ENCODE data around the gene STKLD1.

The STKLD1 gene

DNA sequence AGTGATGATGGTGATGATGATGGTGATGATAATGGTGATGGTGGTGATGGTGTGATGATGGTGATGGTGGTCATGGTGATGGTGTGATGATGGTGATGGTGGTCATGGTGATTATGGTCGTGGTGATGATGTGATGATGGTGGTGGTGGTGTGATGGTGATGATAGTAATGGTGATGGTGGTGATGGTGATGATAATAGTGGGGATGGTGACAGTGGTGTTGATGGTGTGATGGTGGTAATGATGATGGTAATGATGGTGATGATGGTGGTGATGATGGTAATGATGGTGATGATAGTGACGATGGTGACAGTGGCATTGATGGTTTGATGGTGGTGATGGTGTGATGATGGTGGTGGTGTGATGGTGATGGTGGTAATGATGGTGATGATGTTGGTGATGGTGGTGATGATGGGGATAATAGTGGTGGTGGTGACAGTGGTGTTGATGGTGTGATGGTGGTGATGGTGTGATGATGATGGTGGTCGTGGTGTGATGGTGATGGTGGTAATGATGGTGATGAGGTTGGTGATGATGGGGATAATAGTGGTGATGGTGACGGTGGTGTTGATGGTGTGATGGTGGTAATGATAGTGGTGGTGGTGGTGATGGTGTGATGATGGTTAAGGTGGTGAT lies 6.5 kb downstream of the STKLD1 start:
- no peak for TF ChIP-seq GATA3 (IDR thresholded peaks at IDR 0.05; ENCODE audit: low read depth, low read length)
- no peak for TF ChIP-seq GATA2 (IDR thresholded peaks at IDR 0.05; ENCODE audit: low read depth, low read length)

DNA sequence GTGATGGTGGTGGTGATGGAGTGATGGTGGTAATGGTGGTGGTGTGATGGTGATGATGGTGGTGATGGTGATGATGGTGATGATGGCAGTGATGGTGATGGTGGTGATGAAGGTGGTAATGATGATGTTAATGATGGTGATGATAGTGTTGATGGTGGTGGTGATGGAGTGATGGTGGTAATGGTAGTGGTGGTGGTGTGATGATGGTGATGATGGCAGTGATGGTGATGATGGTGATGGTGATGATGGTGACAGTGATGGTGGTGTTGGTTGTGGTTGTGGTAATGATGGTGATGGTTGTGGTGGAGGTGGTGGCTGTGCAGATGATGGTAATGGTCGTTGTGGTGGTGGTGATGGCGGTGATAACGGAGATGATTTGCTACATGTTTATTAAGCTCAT lies 7.3 kb downstream of the STKLD1 start:
- no peak for TF ChIP-seq GATA2 (IDR thresholded peaks at IDR 0.05; ENCODE audit: low read depth, low read length)
- TF ChIP-seq GATA3 (IDR thresholded peaks at IDR 0.05; ENCODE audit: low read depth, low read length) = no peak

GRCh38 chr9:133384736-133385321 lies 8.7 kb downstream of the STKLD1 start:
- TF ChIP-seq GATA2 (IDR thresholded peaks at IDR 0.05; ENCODE audit: low read depth, low read length) (no peak), GATA3 (IDR thresholded peaks at IDR 0.05; ENCODE audit: low read depth, low read length) (no peak)

- no peak for TF ChIP-seq GATA2 (IDR thresholded peaks at IDR 0.05; ENCODE audit: low read depth, low read length)
- no peak for TF ChIP-seq GATA3 (IDR thresholded peaks at IDR 0.05; ENCODE audit: low read depth, low read length)
Observed at GRCh38 chr9:133385452-133385851, 9.3 kb downstream of the STKLD1 start.

GRCh38 chr9:133386338-133386737 lies 10.2 kb downstream of the STKLD1 start:
- no peak for TF ChIP-seq GATA2 (IDR thresholded peaks at IDR 0.05; ENCODE audit: low read depth, low read length)
- TF ChIP-seq GATA3 (IDR thresholded peaks at IDR 0.05; ENCODE audit: low read depth, low read length) = no peak

DNA sequence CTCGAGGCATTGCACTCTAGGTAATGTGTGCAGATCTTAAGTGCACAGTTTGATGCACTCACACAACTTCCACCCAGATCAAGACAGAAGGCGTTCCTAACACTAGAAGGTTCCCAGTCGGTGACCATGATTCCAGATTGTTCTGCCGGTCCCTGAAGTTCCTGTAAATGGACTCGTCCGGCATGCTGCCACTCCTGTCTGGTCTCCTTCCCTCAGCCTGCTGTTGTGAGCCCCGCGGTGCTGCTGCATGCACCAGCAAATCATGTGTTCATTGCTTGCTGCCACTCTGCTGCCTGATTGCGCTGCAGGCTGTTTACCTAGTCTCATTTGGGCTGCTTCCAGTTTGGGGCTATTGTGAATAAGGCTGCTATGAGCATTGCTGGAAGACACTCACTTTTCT lies 11.5 kb downstream of the STKLD1 start:
- no peak for TF ChIP-seq GATA3 (IDR thresholded peaks at IDR 0.05; ENCODE audit: low read depth, low read length)

GRCh38 chr9:133389025-133389557 lies 12.9 kb downstream of the STKLD1 start:
- TF ChIP-seq GATA2 (IDR thresholded peaks at IDR 0.05; ENCODE audit: low read depth, low read length) = no peak

- TF ChIP-seq GATA2 (IDR thresholded peaks at IDR 0.05; ENCODE audit: low read depth, low read length) (no peak), GATA3 (IDR thresholded peaks at IDR 0.05; ENCODE audit: low read depth, low read length) (no peak)
Observed at GRCh38 chr9:133389562-133389961, 13.4 kb downstream of the STKLD1 start.

GRCh38 chr9:133390713-133391112 lies 14.5 kb downstream of the STKLD1 start:
- no peak for TF ChIP-seq GATA2 (IDR thresholded peaks at IDR 0.05; ENCODE audit: low read depth, low read length)
- TF ChIP-seq GATA3 (IDR thresholded peaks at IDR 0.05; ENCODE audit: low read depth, low read length) = no peak

DNA sequence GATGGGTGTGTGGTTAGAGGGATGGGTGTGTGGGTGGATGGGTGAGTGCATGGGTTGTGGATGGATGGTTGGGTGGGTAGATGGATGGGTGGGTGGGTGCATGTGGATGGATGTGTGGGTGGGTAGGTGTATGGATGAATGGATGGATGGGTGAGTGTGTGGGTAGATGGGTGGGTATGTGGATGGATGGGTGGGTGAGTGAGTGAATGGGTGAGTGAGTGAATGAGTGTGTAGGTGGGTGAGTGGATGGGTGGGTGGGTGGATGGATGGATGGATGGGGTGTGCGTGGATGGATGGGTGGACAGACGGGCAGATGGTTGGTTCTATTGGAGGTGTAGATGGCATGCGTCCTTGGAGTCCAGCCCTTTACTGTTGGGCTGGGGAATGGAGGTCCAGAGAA lies 17.2 kb downstream of the STKLD1 start:
- TF ChIP-seq GATA3 (IDR thresholded peaks at IDR 0.05; ENCODE audit: low read depth, low read length) (no peak), GATA2 (IDR thresholded peaks at IDR 0.05; ENCODE audit: low read depth, low read length) (no peak)

DNA sequence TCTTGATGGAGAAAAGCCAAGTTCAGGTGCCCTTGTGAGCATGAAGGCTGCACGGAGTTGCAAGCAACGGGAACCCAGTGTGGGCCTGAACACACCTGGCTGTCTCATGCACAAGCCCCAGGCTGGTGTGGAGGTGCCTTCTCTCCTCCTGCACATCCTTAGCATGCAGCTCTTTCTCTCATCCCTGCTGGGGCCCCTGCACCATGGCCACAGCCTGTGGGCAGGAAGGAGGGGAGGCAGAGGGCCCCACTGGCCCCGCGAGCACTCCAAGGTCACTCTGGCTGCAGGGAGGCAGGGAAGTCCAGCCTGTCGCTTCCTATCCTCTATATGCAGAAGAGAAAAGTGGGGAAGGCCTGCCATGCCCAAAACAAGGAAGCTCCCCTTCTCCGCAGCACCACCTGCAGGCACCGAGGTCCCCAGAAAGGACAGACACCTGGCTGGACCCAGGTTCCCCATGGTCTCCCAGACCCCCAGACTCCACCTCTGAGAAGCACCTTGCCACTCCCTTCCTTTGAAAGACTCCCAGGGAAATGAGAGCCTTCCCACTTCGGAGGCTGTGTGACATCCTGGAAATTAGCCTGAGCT lies 18.6 kb downstream of the STKLD1 start:
- TF ChIP-seq GATA2 (IDR thresholded peaks at IDR 0.05; ENCODE audit: low read depth, low read length) (no peak), GATA3 (IDR thresholded peaks at IDR 0.05; ENCODE audit: low read depth, low read length) (no peak)

GRCh38 chr9:133396952-133397351 lies 20.8 kb downstream of the STKLD1 start:
- no peak for TF ChIP-seq GATA3 (IDR thresholded peaks at IDR 0.05; ENCODE audit: low read depth, low read length)
- no peak for TF ChIP-seq GATA2 (IDR thresholded peaks at IDR 0.05; ENCODE audit: low read depth, low read length)

GRCh38 chr9:133397370-133397769 lies 21.2 kb downstream of the STKLD1 start:
- TF ChIP-seq GATA2 (IDR thresholded peaks at IDR 0.05; ENCODE audit: low read depth, low read length) = no peak
- TF ChIP-seq GATA3 (IDR thresholded peaks at IDR 0.05; ENCODE audit: low read depth, low read length) = no peak

GRCh38 chr9:133397895-133398294 lies 21.7 kb downstream of the STKLD1 start:
- TF ChIP-seq GATA3 (IDR thresholded peaks at IDR 0.05; ENCODE audit: low read depth, low read length) (no peak), GATA2 (IDR thresholded peaks at IDR 0.05; ENCODE audit: low read depth, low read length) (no peak)

- TF ChIP-seq GATA3 (IDR thresholded peaks at IDR 0.05; ENCODE audit: low read depth, low read length) = no peak
- TF ChIP-seq GATA2 (IDR thresholded peaks at IDR 0.05; ENCODE audit: low read depth, low read length) = no peak
Observed at GRCh38 chr9:133400292-133400691, 24.1 kb downstream of the STKLD1 start.

All from SH-SY5Y (cell line).